Fibroblast of skin of right quadriceps (primary cell): ENCODE results near the gene HPSE2.
A peak's percentile ranks its signal among the peaks of the same experiment; 100 is the strongest.

Source experiments
- DNase-seq: peaks from one replicate; pipeline ENCODE4 v3.0.0-alpha.2; 2013

Gene HPSE2

DNA sequence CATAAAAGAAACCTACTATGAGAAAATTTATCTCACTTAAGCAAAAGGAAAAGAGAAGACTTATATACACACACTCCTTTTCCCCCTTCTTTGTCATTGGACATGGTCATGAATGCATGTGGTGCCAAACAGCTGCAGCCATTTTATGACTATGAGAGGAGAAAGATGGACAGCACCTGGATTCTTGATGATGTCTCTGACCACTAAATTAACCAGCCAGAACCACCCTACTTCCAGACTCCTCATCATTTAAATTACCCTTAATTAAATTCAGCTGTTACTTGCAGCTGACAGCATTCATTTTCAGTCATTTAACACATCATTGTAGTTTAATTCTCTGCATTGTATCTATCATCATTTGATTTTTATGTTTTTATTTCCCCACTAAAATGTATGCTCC is 409.9 kb downstream of the HPSE2 start:
- no peak for DNase-seq

GRCh38 chr10:98817396-98817795 is 418.3 kb downstream of the HPSE2 start:
- DNase-seq, result no peak

- no peak for DNase-seq
Measured at GRCh38 chr10:98815039-98815885, 420.4 kb downstream of the HPSE2 start.

- DNase-seq, result no peak
Measured at GRCh38 chr10:98814470-98814869, 421.2 kb downstream of the HPSE2 start.

GRCh38 chr10:98808282-98808892 is 427.3 kb downstream of the HPSE2 start:
- no peak for DNase-seq

DNA sequence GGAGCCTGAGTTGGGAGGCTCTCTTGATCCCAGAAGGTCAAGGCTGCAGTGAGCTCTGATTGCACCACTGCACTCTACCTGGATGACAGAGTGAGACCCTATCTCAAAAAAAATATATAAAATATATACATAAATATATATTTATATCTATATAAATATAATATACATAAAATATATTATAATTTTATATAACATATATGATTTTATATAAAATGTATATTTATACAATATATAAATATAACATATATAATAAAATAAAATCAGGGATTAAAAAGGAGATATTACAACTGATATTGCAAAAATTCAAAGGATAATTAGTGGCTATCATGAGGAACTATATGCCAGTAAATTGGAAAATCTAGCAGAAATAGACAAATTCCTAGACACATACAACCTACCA is 435.4 kb downstream of the HPSE2 start:
- no peak for DNase-seq

- DNase-seq, result no peak
Measured at GRCh38 chr10:98795467-98795866, 440.2 kb downstream of the HPSE2 start.

GRCh38 chr10:98790817-98791216 is 444.8 kb downstream of the HPSE2 start:
- no peak for DNase-seq

DNA sequence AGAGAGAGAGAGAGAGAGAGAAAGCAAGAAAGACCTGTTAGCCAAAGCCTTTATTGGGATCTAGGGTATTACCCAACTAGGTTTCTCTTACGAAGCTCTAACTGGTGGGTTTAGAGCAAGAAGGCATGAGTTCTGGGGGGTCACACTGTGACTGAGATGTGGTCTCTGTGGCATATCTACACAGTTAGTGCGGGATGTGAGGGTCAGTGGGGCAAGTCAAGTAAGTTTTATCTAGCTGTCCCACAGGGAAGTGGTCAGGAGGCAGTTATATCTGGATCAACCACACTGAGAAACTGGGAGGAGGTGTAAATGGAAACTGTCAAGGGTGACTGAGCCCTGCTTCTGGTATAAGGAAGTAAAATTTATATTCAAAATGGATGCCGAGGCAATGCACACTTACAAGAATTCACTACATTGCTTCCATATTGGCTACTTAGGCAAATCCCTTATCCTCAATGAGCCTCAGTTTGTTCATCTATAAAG is 457.3 kb downstream of the HPSE2 start:
- no peak for DNase-seq

DNA sequence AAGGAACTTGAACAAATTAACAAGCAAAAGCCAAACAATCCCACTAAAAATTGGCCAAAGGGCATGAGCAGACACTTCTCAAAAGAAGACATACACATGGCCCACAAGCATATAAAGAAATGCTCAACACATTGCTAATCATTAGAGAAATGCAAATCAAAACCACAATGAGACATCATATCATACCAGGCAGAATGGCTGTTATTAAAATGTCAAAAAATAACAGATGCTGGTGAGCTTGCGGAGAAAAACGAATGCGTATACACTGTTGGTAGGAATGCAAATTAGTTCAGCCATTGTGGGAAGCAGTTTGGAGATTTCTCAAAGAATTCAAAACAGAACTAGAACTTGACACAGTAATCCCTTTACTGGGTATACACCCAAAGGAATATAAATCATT is 477.2 kb downstream of the HPSE2 start:
- peak; percentile 66 for DNase-seq

DNA sequence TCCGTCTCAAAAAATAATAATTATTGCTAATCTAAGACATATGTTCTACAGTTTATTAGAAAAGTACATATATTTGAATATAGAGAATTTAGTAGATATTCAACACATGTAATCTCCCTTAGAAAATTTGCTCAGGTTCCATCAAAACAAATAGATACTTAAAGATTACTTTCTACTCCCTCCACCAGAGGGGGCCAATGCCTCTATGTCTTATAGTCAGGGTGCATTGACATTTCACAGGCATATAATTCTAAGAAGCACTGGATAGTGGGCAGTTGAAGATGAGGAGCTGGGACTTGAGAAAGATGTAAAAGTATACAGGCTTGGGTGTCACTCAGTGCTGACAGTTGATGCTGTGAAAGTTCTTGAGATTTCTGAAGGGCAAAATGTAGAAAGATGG is 487.4 kb downstream of the HPSE2 start:
- peak; percentile 28 for DNase-seq

DNA sequence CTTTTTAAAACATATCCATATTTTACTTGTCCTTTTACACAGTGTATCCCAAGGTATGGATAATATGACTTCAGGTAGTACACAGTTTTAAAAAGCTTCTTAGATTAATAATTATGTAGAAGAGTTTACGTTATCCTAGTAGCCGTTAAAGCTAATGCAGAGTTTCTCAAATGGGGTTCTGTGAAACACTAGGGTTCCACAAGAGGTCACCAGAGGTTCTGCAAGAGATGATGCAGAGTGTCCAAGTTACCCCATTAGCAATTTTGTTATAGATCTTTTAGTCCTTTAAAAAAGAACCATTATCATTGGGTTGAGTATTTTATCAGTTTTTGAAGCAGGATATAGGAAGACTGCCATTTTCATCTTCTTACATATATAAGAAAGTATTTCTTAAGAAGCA is 490.0 kb downstream of the HPSE2 start:
- DNase-seq, result no peak

- no peak for DNase-seq
Measured at GRCh38 chr10:98720551-98720950, 515.1 kb downstream of the HPSE2 start.

DNA sequence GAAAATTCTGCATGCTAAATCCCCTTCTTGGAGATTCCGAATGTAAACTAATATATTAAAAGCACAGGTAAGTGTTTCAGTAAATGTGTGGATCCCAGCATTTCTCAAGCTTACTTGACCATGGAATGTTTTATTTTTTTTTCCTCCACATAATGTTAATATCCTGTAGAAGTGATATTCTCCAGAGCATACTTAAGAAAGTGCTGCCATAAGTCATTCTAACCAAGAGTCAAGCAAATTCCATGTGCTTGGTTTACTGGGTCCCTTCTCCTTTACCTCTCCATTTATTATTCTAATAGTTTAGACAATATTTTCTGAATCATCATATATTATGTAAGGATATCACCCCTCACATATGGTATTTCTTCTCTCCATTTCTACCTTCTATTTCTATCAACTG is 522.1 kb downstream of the HPSE2 start:
- DNase-seq, result no peak

DNA sequence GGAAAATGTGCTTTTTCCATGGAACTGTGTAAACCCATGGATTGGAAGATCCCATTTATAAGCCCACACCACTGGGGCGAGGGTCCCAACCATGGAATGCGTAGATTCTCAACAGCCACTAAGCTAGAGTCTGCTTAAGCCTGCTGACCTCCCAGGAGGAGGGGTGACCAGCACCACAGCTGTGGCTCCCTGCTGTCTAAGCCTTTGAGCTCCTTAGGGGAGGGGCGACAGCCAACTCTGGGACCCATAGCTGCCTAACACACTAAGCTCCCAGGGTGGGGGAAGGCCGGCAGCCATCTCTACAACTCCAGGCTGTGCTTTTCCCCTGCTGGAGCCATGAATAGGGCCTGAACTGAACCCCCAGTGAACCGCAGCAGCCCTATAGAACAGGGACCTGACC is 539.1 kb downstream of the HPSE2 start:
- no peak for DNase-seq

- DNase-seq, result no peak
Measured at GRCh38 chr10:98694883-98695282, 540.8 kb downstream of the HPSE2 start.

GRCh38 chr10:98694014-98694413 is 541.6 kb downstream of the HPSE2 start:
- no peak for DNase-seq

DNA sequence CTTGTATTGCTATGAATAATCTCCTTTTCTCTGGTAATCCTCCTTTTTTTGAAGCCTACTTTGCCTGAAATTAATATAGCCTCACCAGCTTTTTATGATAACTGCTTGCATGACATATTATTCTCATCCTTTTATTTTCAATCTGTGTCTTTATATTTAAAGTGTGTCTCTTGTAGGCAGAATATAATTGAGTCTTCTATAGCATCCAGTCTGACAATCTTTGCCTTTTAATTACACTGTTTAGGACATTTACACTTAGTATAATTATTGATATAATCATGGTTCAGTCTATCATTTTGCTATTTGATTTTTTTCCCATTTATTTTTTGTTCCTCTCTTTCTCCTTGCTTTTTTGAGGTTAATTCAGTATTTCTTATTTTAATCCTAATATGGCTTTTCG is 548.0 kb downstream of the HPSE2 start:
- DNase-seq, result no peak

DNA sequence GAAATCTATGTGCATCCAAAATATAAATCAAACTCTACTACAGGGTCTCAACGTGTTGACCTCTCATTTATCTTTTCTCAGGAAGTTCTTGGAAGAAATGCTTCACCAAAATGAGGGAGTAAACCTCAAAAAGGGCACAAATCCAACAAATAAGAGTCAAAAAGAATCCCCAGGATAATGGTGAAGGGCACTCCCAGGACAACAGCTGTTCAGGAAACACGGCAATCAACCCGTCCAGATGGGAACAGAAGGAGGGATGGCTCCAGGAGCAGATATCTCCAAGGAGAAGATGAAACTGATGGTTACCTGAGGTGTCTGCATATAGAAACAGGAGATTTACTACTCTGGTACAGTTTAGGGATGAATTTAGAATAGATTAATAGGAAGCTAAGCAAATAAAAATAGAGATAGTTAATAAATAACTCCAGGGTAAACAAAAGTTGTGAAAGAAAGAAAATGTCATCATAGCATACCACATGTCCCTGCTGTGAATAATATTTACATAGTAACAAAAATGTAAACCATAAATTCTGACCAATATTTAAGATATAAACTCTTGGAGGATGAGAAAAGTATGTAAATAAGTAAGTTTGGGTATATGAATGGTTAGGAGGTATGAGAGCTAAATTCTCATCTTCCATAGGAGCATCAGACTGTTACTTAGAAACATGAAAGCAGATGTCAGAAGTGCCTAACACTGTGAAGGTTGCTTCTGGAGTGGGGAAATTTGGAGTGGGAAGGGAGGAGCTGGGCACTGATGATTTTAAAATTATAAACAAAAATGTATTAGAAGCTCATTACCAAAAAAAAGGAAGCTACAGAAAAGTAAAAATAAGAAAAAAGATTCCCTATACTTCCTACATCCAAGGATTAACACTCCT is 551.4 kb downstream of the HPSE2 start:
- DNase-seq, result no peak

DNA sequence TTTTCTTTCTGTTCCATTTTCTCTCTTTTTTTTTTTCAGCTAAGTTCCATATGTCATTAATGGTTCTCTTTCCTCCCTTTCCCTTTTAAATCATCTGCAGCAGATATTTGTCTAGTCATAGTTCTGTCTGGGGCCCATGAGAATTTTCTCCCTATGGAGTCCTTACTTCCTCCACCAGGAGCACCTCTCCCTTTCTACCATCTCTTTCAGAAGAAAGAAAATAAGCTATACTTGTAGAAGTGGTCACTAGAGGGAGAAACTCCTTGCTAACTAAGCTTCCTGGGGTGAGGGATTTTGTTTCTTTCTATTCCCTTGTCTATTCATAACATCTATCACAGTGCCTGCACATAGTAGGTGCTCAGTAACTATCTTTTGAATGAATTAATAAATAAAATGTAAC is 558.8 kb downstream of the HPSE2 start:
- DNase-seq, result no peak

GRCh38 chr10:98675902-98676301 is 559.8 kb downstream of the HPSE2 start:
- no peak for DNase-seq

- DNase-seq, result no peak
Measured at GRCh38 chr10:98673171-98673782, 562.4 kb downstream of the HPSE2 start.

DNA sequence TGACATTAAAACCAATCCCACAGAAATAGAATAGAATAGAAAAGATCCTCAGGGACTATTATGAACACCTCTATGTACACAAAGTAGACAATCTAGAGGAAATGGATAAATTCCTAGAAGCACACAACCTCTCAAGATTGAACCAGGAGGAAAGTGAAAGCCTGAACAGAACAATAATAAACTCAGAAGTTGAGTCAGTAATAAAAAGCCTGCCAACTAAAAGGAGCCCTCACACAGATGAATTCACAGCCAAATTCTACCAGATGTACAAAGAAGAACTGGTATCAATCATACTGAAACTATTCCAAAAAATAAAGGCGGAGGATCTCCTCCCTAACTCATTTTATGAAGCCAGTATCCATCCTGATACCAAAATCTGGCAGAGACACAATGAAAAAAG is 568.6 kb downstream of the HPSE2 start:
- DNase-seq, result no peak
